ENCODE data around the gene SH3RF1. TPM values are rescaled to one million over a fixed set of nuclear protein-coding genes. Genes with fewer than 3 reads are reported as not detected.

The SH3RF1 gene
- total and polyA plus RNA-seq, 4 donors: 1.8 to 7.9 (median 3.5) TPM

GRCh38 chr4:169066934-169067333, 203.8 kb downstream of the SH3RF1 start (continued):
- no peak for TF ChIP-seq YY1 (IDR thresholded peaks at IDR 0.05)

- no peak overlapping the region for H3K4me3 ChIP-seq (ENCODE audit: low read depth in 1 of 3, low read length in 3 of 3)
- H3K9ac ChIP-seq (ENCODE audit: low read depth in 1 of 2, low read length in 2 of 2): no peak overlapping the region
- no peaks in the 10 kb centered on the region for H3K27me3 ChIP-seq (ENCODE audit: control insufficient read depth in 4 of 4, insufficient read depth in 4 of 4, low read length in 3 of 4)
- peaks cover 6 to 11% (median 9%) of the 10 kb centered on the region in 4 donors for H3K4me1 ChIP-seq (ENCODE audit: control insufficient read depth in 4 of 4, insufficient read depth in 4 of 4, low read length in 3 of 4)
- 91% methylated on average over 2 of the region's 2 CpGs for WGBS
- DNase-seq (ENCODE audit: low spot score): no peak
- H3K9me3 ChIP-seq (ENCODE audit: control insufficient read depth in 4 of 4, low read length in 3 of 4): no peaks in the 10 kb centered on the region
- TF ChIP-seq GABPA (IDR thresholded peaks at IDR 0.05 in 1 of 2, conservative IDR thresholded peaks at IDR 0.05 in 1 of 2) (no peak), JUND (IDR thresholded peaks at IDR 0.05) (no peak), MAX (IDR thresholded peaks at IDR 0.05) (no peak), YY1 (IDR thresholded peaks at IDR 0.05) (no peak), NR2F2 (IDR thresholded peaks at IDR 0.05) (no peak), FOXA2 (IDR thresholded peaks at IDR 0.05) (no peak), EGR1 (IDR thresholded peaks at IDR 0.05; ENCODE audit: low read depth in 2 of 2) (no peak), HNF4G (IDR thresholded peaks at IDR 0.05) (no peak), CTCF (IDR thresholded peaks at IDR 0.05; ENCODE audit: low read depth, low read length, missing input control) (no peak), HNF4A (conservative IDR thresholded peaks at IDR 0.05) (no peak), FOXA1 (IDR thresholded peaks at IDR 0.05) (no peak), TAF1 (conservative IDR thresholded peaks at IDR 0.05) (no peak), ZBTB33 (IDR thresholded peaks at IDR 0.05) (no peak), RAD21 (IDR thresholded peaks at IDR 0.05) (no peak)
- H3K36me3 ChIP-seq (ENCODE audit: control insufficient read depth in 4 of 4, insufficient read depth in 3 of 4, low read depth in 1 of 4, low read length in 3 of 4): no peaks in the 10 kb centered on the region
- H3K27ac ChIP-seq (ENCODE audit: low read depth in 1 of 2, low read length in 2 of 2): no peak overlapping the region
These were observed 206.5 kb downstream of the SH3RF1 start for GRCh38 chr4:169064296-169064695.

GRCh38 chr4:169063441-169063840, 207.3 kb downstream of the SH3RF1 start:
- 94% methylated on average over 3 of the region's 3 CpGs for WGBS
- TF ChIP-seq ATF3 (IDR thresholded peaks at IDR 0.05): no peak
- TF ChIP-seq FOXA2 (IDR thresholded peaks at IDR 0.05): no peak
- no peak for TF ChIP-seq GABPA (IDR thresholded peaks at IDR 0.05 in 1 of 2, conservative IDR thresholded peaks at IDR 0.05 in 1 of 2)
- no peak for TF ChIP-seq HNF4G (IDR thresholded peaks at IDR 0.05)
- TF ChIP-seq NR2F2 (IDR thresholded peaks at IDR 0.05): no peak
- no peak for TF ChIP-seq RXRA (IDR thresholded peaks at IDR 0.05)
- no peak for TF ChIP-seq JUND (IDR thresholded peaks at IDR 0.05)
- Histone ChIP-seq H3K27me3 (ENCODE audit: control insufficient read depth in 4 of 4, insufficient read depth in 4 of 4, low read length in 3 of 4) (no peaks in the 10 kb centered on the region), H3K4me1 (ENCODE audit: control insufficient read depth in 4 of 4, insufficient read depth in 4 of 4, low read length in 3 of 4) (peaks cover 6 to 11% (median 9%) of the 10 kb centered on the region in 4 donors), H3K36me3 (ENCODE audit: control insufficient read depth in 4 of 4, insufficient read depth in 3 of 4, low read depth in 1 of 4, low read length in 3 of 4) (no peaks in the 10 kb centered on the region), H3K9me3 (ENCODE audit: control insufficient read depth in 4 of 4, low read length in 3 of 4) (no peaks in the 10 kb centered on the region), H3K4me3 (ENCODE audit: low read depth in 1 of 3, low read length in 3 of 3) (no peak overlapping the region), H3K9ac (ENCODE audit: low read depth in 1 of 2, low read length in 2 of 2) (no peak overlapping the region), H3K27ac (ENCODE audit: low read depth in 1 of 2, low read length in 2 of 2) (no peak overlapping the region)
- DNase-seq (ENCODE audit: low spot score): no peak

Measured in liver (tissue), 9 donors.